GM18520 (cell line): ENCODE data around the gene DAPK2.
"Not testable (repeated sequence)": the region's sequence is repeated elsewhere in the genome, so short reads cannot be mapped to it uniquely, and the experiment has no call there.

ENCODE experiments used
- ATAC-seq: cut with Tn5 transposase; IDR thresholded peaks from one replicate; pipeline ENCODE4 v1.9.1; 2021; ENCODE audit not compliant: unreplicated experiment

Gene DAPK2

DNA sequence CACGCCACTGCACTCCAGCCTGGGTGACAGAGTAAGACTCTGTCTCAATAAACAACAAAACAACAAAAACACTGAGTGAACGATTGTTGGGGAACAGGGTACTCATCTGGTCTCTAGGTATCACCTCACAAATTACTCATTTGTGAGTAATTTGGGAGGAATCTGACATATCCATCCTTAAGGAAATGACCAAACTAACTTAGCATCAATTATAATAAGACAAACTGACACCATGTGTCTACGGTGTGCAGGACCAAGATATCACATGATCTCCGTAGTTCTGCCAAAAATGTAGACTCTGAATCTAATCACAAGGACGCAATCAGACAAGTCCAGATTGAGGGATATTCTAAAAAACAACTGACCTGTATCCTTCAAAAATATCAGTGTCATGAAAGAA lies 12.0 kb upstream of the DAPK2 start:
- no peak for ATAC-seq

DNA sequence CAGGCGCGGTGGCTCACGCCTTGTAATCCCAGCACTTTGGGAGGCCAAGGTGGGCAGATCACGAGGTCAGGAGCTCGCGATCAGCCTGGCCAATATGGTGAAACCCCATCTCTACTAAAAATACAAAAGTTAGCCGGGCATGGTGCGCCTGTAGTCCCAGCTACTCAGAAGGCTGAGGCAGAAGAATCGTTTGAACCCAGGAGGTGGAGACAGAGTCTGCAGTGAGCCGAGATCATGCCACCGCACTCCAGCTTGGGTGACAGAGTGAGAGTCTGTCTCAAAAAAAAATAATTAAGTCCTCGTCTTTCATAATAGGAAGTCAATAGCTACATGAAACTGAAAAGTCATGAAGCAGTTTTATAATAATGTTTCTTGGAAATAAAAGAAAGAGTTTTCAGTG lies 7.4 kb upstream of the DAPK2 start:
- ATAC-seq = not testable (repeated sequence)

DNA sequence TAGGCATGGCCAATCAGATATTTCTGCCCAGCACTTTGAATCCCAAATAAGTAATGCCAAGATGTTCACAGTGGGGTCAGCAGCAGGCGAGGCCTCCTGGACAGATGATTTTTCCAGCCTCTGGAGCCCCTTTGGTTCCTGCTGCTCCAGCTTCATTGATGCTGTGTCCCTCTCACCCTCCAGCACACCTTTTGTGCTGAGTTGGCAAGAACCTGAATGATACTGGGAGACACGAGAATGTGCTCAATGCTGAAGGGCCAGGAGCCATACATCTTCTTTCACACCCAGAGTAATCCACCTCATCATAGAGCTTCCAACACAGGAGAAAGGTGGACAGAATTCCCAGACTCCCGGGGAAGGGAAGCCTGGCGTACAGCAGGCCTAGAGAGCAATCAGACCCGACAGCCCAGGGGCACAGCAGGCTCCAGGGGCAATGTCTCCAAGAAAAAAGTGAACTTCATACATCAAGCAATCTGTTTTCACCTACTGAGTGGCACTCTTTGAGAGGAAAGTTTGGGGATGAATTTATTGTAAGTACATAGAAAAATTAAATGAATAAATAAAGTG lies 6.7 kb upstream of the DAPK2 start:
- no peak for ATAC-seq

DNA sequence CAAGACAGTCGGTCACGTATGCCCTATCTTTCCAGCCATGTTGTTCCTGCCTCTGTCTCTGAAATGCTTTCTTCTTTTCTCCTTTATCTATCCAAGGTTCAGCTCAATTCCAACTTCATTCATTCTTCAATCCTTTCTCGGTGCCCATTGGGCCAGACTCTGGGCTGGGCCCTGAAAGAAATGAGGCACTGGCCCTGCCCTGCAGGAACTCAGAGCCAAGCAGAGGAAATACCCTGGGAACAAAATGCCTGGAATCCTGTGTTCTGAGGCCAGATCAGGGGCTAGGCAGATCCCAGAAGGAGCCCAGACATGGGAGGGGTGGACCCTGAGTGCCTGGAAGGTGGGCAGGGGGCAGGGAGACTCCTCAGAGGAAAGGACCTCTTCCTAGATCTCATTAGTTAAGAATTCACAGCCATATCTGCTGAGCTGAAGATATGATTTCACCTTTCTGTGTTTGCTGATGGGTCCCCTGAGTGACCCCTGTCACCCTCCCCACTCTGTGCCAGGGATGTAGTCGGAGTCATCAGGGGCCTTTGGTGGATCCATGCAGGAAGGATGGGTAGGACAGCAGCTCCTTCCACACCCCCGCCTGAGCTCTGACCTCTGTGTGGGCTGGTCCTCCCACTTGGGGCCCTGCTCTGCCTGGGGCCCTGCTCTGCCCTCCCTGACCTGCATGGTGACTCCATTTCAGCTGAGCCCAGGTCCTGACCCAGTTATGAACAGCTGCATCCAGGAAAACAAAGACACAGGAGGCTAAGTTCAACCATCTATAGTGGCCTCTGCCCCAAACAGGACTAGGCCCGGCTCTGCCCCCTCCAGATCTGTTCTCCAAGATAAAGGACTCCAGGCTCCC lies 5.3 kb upstream of the DAPK2 start:
- no peak for ATAC-seq

DNA sequence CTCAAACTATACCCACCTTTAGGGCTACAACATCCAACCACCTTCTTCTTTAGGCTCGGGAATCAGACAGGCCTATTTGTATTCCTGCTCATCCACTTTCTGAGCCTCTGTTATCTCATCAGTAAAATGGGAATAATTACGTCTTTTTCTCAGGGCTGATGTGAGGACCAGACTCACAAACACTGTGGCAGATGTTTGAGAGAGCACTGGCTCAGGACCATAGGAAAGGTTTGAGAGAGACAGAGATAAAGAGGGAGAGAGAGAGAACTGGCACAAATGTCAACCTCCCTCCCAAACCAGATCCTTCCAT lies 4.8 kb upstream of the DAPK2 start:
- no peak for ATAC-seq

DNA sequence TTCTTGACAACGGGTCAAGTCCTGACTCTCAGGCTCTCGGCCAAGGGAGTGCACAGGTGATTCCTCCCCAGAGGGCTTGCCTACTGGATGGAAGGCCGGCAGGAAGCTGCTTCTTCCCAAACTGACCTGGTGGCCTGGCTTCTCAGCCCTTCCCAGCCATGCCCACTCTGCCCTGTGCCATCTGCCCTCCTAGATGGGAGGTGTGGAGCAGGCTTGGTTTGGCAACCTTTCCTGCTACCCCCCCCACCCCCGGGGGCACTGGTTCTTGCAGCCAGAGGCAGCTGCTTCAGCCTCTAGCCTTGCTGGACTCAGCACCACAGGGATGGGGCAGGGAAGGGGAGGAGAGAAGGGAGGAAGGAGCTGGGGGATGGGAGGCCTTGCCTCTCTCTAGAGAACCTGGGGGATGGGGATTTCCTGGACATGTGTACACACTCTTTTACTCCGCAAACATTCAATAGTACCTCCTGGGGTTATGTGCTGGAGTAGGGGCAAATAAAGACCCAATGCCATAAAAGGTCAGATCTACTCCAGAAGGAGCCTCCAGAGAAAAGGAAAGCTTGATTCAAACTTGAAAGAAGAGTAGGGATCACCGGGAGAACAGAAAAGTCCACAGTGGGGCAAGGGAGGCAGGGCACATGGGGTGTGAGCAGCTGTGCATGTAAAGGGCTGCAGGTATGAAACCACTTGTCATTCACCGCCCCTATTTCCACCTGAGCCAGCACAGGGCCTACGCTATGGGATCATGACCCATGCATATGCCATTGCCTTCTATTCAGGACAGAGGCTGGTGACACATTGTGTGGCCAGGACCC lies 4.2 kb upstream of the DAPK2 start:
- ATAC-seq = no peak

DNA sequence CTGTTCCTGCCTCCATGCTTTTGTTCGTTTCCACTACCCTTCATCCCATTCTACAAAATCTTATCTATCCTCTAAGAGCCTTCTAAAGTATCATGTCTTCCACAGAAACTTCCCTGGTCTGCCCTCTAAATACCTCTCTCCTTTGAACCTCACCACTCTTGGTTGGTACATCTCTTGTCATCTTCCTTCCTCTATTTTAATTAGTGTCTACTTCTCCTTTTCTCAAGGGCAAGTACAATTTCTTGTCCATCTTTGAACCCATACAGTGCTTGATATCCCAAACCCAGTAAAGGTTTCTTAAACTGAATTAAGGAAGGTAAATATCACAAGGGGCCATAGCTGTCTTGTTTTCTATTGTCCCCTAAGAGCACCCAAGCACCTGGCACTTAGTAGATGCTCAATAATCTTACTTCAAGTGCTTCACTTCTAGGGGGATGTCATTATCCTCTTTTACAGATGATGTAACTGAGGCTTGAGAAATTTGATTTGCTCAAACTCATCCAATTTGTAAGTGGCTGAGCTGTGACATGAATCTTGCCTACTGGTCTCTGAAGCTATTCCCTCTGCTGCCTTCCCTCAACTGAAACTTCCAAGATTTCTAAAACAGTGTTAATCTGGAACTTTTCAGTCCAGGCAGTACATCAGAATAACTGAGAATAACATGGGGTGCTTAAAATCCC lies 2.6 kb upstream of the DAPK2 start:
- ATAC-seq = no peak

DNA sequence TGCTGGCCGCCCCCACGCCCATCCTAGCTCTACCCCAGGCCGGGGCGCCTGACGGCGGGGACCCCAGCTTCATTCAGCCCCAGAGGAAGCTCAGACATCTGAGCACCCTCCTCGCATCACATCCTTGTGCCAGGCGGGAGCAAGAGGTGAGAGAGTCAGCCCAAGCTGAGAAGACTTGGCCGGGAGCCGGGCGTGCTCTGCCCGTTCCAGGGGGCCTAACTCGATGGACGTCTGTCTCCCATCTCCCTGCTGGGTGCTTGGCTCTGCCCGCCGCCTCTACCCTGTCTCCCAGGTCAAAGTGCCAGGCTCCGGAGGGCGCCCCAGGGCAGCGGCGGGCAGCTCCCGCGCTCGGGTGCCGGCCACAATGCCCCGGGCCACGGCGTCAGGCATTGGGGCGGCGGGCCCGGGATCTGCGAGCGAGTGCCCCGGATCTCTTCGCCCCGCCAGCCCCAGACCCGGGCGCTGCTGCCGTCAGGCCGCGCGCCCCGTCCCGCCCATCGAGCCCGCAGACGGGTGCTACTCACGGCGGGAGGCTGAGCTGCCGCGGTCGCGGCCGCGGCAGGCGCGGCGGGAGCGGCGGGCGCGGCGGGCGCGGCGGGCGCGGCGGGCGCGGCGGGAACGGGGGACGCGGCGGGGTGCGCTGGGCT lies 388 bp downstream of the DAPK2 start:
- ATAC-seq = peak; percentile 6

DNA sequence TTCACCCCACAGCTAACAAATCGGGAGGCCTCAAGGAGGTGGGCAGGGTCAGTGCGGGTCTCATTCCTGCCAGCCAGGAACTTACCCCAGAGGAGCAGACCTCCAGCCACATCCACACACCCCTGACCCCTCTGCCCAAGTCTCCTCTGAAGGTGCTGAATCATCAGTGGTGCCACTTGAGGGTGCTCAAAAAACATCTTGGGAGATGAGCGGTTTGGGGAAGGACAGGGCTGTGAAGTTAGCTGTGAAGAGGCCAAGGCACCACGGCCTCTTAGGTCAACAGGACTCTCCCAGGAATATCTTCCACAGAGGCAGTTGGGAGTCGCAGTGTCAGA lies 1.2 kb downstream of the DAPK2 start:
- no peak for ATAC-seq

DNA sequence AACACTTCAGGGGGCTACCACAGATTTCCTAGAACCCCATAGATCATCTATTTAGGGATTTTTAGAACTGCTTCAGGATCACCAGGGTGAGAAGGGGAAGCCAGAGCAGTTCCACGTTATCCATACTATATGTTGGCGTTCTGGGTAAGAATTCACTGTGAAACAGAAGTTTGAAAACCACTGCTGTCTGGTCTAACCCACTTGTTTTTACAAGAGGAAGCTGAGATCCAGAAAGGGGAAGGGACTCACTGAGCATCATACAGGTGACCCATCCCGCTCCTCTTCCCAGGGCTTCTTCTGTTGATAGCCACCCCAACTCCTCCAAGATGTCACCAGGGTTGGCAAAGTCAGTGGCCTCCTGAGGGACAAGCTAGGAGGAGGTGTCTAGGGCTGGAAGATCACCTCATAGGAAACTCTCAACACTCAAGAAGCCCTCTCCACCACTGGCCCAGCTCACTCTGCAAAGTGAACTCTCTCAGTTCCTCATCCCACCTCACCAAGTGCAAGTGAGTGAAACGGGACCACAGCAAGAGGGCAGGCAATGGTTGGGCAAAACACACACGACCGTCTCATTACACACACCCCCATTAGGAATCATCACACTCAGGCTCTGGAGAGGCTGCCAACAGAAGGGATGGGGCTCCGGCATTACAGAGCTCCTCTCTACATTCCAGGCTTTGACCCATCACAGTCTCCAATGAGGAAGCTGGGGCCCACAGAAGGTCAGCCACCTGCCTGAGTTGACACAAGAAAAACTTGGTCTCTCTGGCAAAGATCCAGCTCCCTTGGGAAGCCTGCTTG lies 1.8 kb downstream of the DAPK2 start:
- peak; percentile 48 for ATAC-seq

DNA sequence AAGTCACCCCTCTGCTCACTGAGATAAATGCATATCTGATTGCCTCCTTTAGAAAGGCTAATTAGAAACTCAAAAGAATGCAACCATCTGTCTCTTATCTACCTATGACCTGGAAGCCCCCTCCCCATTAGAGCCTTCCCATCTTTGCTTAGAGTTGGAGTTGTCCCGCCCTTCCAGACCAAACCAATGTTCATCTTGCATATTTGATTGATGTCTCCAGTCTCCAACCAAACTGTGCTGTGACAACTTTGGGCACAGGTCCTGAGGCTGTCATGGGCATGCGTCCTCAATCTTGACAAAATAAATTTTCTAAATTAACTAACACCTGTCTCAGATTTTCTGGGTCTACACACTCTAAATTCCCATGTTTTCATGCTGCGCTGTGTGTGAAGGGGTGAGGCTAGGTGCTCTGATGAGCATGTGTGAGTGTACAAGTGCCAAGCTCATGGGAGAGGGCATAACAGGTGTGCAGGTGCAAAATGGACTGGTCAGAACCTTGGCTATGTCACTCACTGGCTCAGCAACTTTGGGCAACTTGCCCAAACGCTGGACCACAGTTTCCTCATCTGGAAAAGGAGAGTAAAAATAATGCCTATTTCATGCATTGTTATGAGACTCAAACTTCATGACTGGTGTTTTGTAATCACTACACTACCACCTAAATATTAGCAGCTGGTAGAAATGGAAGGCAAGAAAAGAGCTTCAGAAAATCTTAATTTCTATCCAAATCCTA lies 7.2 kb downstream of the DAPK2 start:
- ATAC-seq = no peak

DNA sequence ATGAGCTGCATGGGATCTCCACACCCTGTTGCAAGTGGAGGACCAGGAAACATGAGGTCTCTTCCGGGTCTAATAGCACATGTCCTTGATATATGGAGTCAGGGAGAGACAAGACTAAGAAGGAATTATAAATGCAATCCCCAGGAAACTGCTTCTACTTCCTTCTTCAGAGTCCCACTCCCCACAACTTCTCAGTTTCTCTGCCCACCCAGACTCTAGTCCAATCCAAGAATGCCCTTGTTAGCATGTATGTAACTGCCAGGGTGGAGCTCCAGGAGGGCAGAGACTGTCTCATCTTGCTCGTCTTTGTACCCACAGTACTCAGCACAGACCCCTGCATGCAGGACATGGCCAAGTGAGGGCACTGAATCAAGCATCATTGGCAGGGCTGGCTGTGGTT lies 8.3 kb downstream of the DAPK2 start:
- no peak for ATAC-seq

DNA sequence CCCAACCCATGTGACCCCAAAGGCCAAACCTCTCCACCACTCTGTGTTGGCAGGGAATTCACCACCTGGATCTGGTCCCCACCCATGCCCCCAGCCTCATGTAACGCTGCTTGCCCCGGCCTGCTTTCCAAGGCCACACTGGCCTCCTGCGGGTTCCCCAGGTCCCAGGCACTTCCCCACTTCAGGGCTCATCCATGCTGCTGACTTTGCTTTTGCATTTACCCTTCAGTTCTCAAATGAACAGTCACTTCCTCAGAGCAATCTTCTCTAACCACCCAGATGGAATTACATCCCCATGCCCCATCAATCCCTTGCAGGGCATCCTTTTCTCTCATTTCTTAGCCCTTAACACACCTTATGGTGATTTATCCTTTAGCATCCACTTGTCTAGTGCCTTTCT lies 9.2 kb downstream of the DAPK2 start:
- no peak for ATAC-seq

DNA sequence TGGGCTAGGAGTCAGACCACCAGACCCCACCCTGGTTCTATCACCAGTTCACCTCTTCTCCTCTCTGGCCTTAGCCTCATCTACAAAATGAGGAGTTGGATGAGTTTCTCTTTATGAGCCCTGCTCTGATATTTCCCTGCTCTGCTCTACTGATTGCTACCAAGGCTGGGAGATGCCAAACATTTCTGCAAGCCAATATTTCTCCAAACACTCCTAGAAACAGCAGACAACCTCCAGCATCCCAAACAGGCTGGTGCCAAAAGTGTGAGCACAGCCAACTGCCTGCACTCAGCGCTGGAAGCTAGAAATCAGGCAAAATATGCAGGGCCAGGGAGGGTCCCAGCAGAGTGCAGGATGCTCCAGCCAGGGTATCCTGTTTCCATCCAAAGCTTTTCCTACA lies 10.8 kb downstream of the DAPK2 start:
- ATAC-seq = no peak

DNA sequence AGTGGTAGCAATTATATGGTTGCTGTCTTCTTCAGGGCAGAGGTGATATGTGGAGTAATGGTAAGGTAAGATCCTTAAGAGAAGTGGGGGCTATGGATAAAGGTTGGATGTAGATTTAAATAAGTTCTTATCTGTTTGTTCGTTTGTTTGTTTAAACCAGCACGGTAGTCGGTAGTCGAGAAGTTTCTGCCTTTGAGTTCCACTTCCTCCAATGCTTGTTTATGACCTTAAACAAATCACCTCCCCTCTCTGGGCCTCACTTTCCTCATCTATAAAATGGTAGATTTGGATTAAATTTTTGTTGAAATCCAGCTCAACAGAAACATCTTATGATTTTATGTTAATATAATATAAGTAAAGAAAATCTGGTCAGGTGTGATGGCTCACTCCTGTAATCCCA lies 11.8 kb downstream of the DAPK2 start:
- ATAC-seq = no peak

DNA sequence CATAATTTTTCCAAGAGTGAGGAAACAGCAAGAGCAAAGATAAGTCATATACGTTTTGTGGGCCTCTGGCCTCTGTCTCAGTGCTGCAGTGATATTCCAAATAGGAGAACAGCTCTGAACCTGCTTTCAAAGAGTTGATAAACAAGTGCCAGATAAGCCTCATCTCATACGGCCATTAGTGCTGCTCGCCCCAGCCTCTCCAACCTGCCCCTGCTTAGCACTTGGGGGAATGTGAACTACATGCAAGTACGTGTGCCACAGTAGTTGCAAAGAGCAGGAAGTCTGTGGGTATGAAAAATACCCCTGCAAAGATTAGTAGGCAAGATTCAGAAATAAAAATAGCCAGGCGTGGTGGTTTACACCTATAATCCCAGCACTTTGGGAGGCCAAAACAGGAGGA lies 14.0 kb downstream of the DAPK2 start:
- ATAC-seq = no peak

DNA sequence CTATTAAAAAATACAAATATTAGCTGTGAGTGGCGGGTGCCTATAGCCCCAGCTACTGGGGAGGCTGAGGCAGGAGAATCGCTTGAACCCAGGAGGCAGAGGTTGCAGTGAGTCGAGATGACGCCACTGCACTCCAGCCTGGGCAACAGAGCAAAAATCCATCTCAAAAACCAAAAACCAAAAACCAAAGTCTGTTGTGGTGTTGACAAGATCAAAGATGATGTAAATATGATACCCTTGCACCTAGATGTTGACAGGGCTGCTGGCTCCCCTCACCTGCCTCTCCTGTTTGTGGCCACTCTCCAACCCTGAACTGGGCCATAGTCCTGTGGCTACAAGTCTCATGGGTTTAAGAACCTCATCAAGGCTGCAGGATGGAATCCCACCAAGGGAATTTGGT lies 16.2 kb downstream of the DAPK2 start:
- ATAC-seq = no peak

DNA sequence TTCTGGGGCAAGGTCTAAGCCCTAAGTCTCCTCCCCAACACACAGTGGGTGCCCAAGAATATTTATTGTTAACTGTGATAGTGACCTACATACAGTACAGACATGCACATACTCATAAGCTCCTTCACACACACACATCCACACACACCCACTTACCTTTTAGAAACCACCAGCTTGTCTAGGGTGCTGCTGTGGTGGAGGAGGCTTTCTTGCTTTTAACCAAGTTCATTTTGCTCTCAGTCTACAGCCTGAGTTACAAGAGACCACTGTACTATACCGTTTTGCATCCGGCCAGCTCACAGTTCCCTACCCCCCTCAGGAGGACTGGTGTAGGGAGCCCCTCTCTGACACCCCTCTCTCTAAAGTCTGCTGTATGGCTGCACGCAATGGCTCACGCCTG lies 16.7 kb downstream of the DAPK2 start:
- ATAC-seq = no peak

DNA sequence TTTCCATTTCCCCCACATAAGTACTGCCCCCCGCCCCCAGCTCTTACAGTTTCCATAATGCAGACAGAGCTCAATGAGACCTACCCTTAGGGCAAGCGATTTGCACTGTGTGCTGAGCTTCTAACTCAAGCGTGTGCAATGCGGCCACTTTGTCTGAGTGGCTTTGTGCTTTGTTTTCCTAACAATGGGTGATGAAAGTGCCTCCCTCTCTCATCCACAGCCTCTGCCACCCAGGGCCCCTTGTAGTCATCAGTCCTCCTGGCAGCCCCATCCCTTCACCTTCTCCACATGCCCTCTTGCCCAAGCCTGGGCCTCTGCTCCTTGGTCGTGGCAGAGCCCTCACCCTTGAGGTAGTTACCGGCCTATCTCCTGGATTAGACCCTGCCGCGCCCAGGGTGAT lies 17.2 kb downstream of the DAPK2 start:
- ATAC-seq = no peak

DNA sequence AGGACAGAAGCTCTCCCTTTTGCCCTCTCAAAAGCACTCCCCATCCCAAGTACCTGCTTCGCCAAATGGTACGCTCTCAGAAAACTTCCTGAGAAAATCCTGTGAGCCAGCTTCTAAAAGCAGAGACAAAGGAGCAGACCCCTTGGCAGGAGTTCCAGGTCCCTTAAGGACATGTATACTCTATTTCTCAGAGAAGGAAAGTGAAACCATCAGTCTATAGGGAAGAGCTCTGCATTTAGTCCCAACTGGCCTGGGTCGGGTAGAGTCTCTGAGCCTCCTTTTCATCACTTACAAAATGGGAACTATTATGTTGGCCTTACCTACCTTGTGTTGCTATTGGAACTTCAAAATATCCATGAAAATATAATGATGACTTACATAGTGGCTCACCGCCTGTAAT lies 19.7 kb downstream of the DAPK2 start:
- ATAC-seq = no peak
